HG03354 (cell line): ENCODE data around the gene STRIP2.
"Not testable (repeated sequence)": the region's sequence is repeated elsewhere in the genome, so short reads cannot be mapped to it uniquely, and the experiment has no call there.

Experiments
- ATAC-seq: cut with Tn5 transposase; IDR thresholded peaks from one replicate; pipeline ENCODE4 v1.9.1; 2021; ENCODE audit warnings: mild to moderate bottlenecking; ENCODE audit not compliant: unreplicated experiment, poor library complexity, severe bottlenecking

Gene STRIP2

DNA sequence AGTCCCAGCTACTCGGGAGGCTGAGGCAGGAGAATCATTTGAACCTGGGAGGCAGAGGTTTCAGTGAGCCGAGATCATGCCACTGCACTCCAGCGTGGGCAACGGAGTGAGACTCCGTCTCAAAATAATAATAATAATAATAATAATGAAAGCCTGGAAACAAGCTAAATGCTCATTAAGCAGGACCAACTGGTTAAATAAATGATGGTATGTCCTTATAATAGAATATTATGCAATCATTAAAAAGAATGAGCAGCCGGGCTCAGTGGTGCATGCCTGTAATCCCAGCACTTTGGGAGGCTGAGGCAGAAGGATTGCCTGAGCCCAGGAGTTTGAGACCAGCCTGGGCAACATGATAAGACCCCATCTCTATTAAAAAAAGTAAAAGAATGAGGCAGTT is 47.1 kb downstream of the STRIP2 start:
- not testable (repeated sequence) for ATAC-seq

DNA sequence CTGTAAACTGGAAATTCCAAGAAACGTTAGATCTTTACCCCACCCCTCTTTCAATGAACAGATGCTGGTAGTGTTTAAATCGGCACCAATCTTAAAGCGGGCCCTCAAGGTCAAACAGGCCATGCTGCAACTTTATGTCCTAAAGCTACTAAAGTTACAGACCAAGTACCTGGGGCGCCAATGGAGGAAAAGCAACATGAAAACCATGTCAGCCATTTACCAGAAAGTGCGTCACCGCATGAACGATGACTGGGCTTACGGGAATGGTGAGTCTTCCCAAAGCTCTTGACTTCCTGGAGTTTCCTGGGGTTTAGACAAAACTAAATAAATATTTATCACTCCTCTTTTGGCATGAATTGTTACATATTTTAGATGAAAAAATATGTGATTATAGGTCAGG is 48.5 kb downstream of the STRIP2 start:
- ATAC-seq = no peak

DNA sequence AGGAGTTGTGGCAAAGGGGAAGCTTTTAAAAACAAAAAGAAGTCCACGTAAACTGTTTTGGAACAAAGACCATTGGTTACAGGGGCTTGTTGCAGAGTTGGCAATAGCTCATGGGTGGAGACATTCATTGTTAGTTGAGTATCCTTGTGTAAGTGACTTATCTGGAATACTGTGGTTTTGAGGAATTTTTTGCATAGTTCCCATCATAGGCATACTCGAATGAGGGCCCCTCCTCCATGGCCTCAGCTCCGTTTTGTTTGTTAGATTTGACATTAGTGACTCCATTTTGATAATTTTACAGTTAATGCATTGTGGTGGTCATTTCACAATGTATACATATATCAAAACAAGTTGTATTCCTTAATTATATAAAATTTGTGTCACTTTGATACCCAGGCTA is 55.3 kb downstream of the STRIP2 start:
- ATAC-seq = no peak

DNA sequence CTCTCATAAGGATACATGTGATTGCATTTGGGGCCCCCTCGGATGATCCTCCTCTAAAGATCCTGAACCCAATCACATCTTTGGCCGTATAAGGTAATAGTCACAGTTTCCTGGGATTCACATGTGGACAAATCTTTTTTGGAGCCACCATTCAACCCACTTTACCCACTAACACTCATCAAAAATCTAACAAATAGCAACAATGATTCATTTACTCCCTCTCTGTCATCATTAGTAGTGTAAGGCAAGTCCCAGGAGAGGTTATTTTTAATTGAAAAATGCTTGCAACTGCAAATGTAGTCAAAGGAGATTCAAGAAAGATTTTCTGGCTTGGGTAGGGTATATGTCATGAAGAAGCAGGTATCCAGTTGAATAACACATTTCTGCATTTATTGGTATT is 58.2 kb downstream of the STRIP2 start:
- no peak for ATAC-seq

DNA sequence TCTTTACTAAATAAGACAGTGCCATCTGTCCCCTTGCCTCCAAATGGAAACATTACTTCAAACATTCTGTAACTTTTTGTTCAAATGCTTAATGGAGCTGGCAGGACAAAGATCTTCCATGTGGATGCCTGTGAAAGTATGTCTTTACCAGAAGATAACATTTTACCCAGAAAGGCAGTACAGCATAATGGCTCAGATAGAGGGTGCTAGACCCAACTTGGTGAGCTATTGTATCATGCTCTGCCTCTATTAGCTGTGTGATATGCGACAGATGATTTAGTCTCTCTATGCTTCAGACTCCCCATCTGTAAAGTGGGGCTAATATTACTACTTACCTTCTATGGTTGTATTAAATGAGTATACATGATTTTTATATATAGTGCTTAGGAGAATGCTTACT is 59.3 kb downstream of the STRIP2 start:
- peak; percentile 50 for ATAC-seq

DNA sequence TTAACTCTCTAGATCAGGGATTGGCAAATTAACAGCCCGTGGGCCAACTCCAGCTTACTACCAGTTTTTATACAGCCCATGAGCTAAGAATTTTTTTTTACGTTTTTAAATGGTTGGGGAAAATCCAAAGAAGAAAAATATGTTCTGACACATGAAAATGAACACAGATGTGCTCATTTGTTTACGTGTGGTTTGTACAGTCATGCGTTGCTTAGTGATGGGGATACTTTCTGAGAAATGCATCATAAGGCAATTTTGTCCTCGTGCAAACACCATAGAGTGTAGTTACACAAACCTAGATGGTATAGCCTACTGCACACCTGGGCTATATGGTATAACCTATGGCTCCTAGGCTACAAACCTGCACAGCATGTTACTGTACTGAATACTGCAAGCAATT is 59.8 kb downstream of the STRIP2 start:
- ATAC-seq = peak; percentile 86

DNA sequence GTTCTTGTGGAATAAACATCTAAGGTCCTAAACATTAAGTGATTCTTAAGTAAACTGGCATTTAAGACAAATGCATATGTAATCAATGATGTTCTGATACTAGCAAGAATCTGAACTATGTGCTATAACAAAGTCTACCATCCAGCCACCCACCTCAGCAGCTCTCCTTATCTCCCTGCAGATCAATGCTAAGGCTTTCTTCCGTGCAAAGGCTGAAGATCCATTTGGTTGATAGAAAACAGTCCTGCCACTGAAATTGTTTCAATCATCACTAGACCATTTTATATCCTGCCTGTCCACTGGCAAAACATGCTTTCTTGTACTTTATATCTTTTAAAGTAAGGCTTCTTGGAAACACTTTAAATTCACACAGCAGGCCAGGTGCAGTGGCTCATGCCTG is 61.8 kb downstream of the STRIP2 start:
- ATAC-seq = no peak

DNA sequence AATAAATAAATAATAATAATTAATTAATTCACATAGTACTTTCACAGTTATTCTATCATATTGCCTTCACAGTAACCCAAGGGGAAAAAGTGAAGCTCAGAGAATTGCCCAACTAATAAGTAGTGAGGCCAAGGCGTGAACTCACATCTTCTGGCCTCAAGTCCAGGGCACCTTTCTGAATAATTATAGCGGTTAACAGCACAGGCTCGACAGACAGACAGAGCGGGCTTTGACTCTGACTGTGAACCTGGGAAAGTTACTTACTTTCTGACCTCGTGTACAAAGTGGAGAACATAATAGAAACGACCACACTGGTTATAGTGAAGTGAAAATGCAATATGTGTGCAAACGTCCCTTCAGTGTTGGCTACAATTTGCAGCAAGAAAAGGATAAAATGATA is 62.4 kb downstream of the STRIP2 start:
- no peak for ATAC-seq

DNA sequence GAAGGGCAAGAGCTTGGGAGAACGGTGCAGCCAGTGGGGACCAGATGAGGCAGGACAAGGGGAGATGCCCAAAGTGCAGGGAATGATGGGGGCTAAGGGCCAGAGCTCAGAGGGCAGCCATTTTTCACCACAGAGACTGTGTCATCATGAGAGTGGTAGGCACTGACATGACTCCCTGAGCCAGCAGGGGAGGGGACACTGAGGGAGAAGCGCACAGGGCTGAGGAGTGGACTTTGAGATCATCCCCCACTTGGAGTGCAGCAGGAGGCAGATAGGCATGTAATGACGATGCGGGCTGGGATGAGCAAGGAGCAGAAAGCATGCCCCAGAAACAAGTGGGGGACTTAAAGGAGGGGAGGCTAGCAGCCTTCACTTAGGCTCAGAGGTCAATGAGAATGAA is 62.9 kb downstream of the STRIP2 start:
- no peak for ATAC-seq

DNA sequence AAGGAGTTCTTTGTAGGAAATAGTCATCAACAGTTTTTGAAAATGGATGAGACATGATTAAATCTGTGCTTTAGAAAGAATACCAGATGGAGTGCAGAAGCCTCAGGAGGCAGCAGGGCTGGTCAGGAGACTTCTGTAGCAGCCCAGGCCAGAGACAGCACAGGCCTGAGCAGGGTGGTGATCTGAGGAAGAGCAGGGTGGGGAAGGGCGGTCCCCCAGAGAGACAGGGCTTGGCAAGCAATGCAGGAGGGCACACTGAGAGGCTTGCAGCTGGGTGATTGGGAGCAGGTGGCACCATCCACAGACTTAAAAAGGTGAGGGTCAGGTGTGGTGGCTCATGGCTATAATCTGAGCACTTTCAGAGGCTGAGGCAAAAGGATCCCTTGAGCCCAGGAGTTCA is 63.8 kb downstream of the STRIP2 start:
- no peak for ATAC-seq

DNA sequence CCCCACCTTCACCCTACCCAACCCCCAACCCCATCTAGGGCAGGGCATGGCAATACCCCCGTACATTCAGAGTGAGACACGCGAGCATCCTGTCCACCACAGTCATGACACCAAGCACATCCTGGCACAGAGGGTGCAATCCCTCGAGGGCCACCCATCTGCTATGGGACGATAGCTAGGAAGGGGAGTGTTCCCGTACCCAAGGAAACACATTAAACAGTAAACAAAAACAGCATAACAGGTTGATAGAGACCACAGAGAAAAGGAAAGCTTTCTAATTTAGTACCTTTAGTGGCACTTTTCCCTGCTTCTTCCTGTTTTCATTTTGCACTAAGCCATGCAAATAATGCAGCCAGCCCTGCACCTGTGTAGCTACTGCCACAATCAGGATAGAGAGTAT is 65.8 kb downstream of the STRIP2 start:
- ATAC-seq = no peak

DNA sequence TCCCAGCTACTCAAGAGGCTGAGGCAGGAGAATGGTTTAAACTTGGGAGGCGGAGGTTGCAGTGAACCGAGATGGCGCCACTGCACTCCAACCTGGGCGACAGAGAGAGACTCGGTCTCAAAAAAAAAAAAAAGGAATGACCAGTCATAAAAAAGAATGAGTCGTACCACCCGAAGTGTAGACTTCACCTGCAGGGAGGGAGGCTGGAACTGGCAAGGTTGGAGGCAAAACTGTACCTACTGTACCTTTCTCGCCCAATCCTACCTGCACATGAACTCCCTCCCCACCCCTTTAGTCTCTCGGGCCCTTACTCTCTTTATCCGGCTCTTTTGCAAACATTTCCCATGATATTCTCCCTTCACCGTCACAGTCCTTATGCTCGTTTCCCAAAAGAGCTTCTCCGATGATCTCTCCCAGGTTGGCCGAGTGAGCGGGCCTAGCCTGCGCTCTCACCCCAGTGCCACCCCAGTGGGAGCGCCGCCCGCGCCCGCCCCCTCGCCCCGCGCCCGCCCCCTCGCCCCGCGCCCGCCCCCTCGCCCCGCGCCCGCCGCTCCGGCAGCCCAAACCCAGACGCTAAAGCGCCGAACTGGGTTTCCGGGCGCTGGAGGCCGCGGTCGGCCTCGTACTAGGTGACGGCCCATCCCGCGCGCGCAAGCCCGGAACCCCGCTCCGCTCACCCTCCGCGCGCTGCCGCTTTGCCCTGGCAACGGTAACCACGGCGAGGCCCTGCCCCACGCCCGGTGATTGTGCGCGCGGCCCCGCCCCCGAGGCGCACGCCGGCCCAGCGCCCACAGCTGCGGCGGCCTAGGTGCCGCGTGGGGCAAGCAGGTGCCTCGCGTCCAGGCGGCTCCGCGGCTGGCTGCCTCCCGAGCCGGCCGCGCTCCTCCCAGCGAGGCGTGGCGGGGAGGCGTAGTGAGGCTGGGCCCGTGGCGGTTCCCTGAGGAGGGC is 67.8 kb downstream of the STRIP2 start, which contains the start of gene SMKR1:
Gene SMKR1 (plus strand): TSS at position 772 of the 948 bp plus-strand sequence. CDS start 294 bp downstream, outside the sequence.
- ATAC-seq = peak; percentile 85

DNA sequence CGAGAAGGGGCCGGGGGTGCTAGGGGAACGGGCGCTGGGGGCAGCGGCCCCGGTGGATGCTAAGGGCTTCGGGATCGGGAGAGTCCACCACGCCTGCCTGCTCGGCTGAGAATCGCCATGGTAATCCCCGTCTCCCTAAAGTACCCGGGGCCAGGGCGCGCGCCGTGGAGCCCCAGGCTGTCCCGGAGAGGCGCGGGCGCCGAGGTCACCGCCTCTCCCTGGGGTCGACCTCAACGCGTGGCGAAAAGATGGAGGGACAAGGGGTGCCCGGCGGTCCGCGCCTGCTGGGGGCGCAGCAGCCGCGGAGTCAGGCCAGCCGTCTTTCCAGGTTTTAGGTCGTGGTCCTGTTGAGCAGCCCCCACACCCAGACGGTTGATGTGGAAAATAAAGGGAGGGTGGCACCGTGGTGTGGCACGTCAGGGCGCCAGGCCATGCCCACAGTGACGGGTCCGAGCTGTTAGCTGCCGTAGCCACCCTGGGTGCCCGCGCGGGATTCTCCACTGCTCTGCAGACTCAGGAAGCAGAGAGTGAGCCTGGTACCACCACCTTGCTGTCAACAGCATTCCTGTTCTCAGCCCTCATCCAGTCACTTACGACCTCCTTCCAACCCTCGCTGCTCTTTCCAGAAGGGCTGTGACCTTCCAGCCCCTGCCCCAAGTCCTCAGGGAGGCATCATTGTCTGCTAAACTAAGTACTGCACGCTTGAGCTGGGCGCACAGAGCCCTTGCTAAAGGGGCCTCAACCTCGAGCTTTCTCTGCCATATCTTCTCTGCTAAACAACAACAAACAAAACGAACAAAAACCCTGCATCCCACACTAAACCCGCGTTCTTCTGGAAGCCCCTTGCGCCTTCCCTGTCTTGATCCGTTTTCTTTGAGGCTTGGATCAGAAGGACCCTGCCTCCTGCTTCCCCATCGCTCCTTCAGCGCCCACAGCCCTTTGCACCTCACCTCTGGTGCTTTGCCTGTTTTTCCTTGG is 68.8 kb downstream of the STRIP2 start:
- ATAC-seq = peak; percentile 25

DNA sequence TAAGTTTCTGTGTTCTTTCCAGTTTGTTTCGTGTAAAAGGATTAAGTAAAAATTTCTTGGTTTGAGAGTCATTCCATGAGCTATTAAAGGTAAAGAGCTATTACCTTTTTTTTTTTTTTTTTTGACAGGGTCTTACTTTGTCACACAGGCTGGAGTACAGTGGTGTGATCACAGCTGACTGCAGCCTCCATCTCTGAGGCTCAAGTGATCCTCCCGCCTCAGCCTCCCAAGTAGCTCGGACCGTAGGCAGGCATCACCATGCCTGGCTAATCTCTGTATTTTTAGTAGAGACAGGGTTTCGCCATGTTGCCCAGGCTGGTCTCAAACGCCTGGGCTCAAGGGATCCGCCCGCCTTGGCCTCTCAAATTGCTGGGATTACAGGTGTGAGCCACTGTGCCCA is 69.5 kb downstream of the STRIP2 start:
- no peak for ATAC-seq

DNA sequence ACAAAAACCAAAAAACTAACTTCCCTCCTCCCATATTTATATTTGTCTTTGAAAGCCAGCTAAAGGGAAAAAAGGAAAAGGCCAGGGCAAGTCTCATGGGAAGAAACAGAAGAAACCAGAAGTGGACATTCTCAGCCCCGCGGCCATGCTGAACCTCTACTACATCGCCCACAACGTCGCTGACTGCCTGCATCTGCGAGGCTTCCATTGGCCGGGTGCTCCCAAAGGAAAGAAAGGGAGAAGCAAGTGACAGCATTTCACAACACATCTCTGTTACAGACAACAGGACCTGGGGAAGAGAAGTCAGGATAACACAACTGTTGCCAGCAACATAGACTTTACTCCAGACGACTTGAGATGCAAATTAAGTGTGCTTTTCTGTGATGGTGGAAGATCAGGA is 78.0 kb downstream of the STRIP2 start:
- no peak for ATAC-seq

DNA sequence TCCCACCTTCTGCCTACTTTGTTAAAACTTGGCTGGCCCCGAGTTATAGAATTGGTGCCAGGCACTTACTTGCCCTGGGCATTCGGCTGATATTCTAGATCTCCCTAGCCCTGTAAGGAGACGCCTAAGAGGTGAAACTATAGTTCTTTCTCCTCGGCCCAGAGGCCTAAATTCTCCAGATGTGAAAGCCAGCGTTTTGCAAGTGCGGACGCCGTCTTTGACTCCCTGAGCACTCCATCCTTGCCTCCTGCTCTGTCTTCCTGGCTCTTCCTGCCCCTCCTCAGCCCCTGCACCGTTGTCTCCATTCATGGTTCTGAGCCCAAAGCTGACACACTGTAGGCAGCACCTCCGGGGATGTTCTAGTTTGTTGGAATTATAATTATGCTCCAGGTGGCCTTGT is 79.3 kb downstream of the STRIP2 start:
- no peak for ATAC-seq

DNA sequence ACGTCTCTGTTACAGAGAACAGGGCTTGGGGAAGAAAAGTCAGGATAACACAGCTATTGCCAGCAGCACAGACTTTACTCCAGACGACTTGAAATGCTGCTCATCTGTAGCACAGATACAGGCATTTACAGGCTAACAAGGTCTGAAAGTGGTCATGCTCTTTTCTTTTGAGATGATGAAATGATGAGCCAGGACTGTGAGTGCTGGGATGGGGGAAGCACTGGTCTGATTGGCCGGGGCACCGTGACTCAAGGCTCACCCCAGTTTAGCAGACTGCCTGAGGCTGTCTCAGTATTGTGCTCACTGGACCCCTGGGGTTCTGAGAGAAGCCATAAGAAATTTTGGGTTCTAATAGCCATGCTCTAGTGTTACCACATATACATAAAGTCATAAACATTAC is 80.5 kb downstream of the STRIP2 start:
- ATAC-seq = no peak

DNA sequence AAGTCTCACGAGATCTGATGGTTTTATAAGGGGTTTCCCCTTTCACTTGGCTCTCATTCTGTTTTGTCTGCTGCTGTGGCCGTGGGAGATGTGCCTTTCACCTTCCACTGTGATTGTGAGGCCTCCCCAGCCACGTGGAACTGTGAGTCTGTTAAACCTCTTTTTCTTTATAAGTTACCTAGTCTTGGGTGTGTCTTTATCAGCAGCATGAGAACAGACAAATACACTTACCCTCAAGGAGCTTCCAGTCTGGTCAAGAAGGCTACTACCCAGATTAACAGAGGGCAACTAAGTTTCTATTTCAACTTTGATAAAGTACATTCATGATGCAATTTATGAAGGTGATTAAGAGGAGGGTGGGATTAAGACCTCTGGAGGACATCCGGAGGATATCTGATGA is 81.1 kb downstream of the STRIP2 start:
- ATAC-seq = no peak

DNA sequence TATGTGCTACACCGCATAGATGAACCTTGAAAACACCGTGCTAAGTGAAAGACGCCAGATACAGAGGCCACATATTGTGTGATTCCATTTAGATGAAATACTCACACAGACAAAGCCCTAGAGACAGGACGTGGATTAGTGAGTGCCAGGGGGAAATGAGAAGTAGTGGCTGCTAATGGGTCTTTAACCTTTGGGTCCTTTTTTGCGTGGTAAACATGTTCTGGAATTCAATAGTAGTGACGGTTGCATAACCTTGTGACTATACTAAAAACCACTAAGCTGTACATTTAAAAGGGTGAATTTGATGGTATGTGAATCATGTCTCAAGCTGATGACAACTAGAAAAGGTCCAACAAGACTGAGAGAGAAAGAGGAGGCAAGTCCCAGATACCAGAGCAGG is 83.7 kb downstream of the STRIP2 start:
- no peak for ATAC-seq

DNA sequence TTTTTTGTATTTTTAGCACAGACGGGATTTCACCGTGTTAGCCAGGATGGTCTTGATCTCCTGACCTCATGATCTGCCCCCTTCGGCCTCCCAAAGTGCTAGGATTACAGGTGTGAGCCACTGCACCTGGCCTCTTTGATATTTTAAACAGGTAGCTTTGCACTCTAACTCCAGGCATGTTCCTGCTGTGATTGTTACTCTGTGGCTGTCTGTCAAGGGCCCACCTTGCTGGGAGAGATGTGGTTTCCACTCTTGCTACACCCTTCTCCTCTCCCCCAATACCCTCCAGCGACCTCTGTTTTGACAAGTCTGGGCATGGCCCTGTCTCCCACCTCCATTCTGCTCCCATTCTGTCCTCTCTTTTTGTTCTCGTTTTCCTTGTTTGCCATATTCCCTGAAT is 85.2 kb downstream of the STRIP2 start:
- no peak for ATAC-seq
